K562 (cell line): ENCODE measurements around the gene KATNB1. TPM values are rescaled to one million over a fixed set of nuclear protein-coding genes. Genes with fewer than 3 reads are reported as not detected.

Experiments used
- CHD1 ChIP-seq: fragments of 200-600 bp; sonication (generic); IDR thresholded peaks from one replicate; pipeline ENCODE4 v1.6.1; 2012; ENCODE audit warnings: mild to moderate bottlenecking, moderate library complexity, low read length, inconsistent platforms
- KLF10 ChIP-seq: fragments of 250-450 bp; sonication (Bioruptor Pico); IDR thresholded peaks from 2 replicates; pipeline ENCODE4 v1.6.1; 2021; ENCODE audit warnings: matching md5 sums
- LEF1 ChIP-seq: fragments of 450-650 bp; IDR thresholded peaks from 2 replicates; pipeline ENCODE4 v1.6.1; 2016; ENCODE audit warnings: mild to moderate bottlenecking
- MAFG ChIP-seq: fragments of 450-650 bp; conservative IDR thresholded peaks from 2 replicates; pipeline ENCODE4 v1.6.1; 2016; ENCODE audit warnings: missing genetic modification characterization, missing compliant biosample characterization
- NONO ChIP-seq, 2 experiments: fragments of 200-400 bp in 1 of 2; fragments of 450-650 bp in 1 of 2; formaldehyde crosslinking in 1 of 2; IDR thresholded peaks; 2 replicates each; pipeline ENCODE4 v1.6.1; 2017; ENCODE audit warnings: low read depth in 2 of 2, mild to moderate bottlenecking in 2 of 2, moderate library complexity in 2 of 2, low read length in 1 of 2
- STAT5B ChIP-seq: fragments of 250-450 bp; sonication (Bioruptor Pico); IDR thresholded peaks from 2 replicates; pipeline ENCODE4 v1.8.0; 2021; ENCODE audit warnings: mild to moderate bottlenecking, inconsistent platforms
- YY1 ChIP-seq, 3 experiments: IDR thresholded peaks; 2 replicates each; pipeline ENCODE4 v1.6.1; 2011; ENCODE audit warnings: low read length in 2 of 3, mild to moderate bottlenecking in 2 of 3, moderate library complexity in 2 of 3, borderline replicate concordance in 1 of 3, control low read depth in 1 of 3, low read depth in 1 of 3; ENCODE audit not compliant: insufficient read depth in 3 of 3, insufficient replicate concordance in 2 of 3, control insufficient read depth in 1 of 3, insufficient read length in 1 of 3; ENCODE audit errors: extremely low read depth in 1 of 3
- ZNF133 ChIP-seq: fragments of 250-450 bp; sonication (Bioruptor Pico); IDR thresholded peaks from 2 replicates; pipeline ENCODE4 v1.4.0; 2020; ENCODE audit warnings: mild to moderate bottlenecking
- ZNF140 ChIP-seq: fragments of 250-450 bp; sonication (Bioruptor Pico); IDR thresholded peaks from 2 replicates; pipeline ENCODE4 v1.8.0; 2021; ENCODE audit warnings: moderate library complexity, mild to moderate bottlenecking, inconsistent platforms
- polyA plus RNA-seq, 8 experiments: library from polyadenylated mRNA; depleted of rRNA in 4 of 8; stranded (reverse) in 5 of 8; unstranded in 3 of 8; fragments of >200 nt; fragmentation: Nextera tagmentation in 2 of 8; fragmentation: Illumina TruSeq in 1 of 8; extraction: Ambion mirVana in 2 of 8; extraction: Trizol in 1 of 8; gene quantifications; 2 replicates each; pipeline versions ENCODE4 v1.2.1 to v1.2.3, GENCODE V29; 2011 to 2014; ENCODE audit warnings: inconsistent platforms in 1 of 8, missing spikeins in 1 of 8
- total RNA-seq, 7 experiments: library from RNA; depleted of rRNA in 6 of 7; stranded (reverse); fragments of >200 nt in 6 of 7; fragmentation: Illumina TruSeq in 2 of 7; extraction: Trizol in 2 of 7; gene quantifications; 2 replicates each; pipeline versions ENCODE4 v1.2.1 to v1.2.3, GENCODE V29; 2011 to 2021; ENCODE audit warnings: low replicate concordance in 1 of 7
- TF ChIP-seq, protein P1 (sequence below): fragments of 450-650 bp; IDR thresholded peaks from 2 replicates; pipeline ENCODE4 v1.6.1; 2017; ENCODE audit warnings: antibody characterized with exemption, mild to moderate bottlenecking
- TF ChIP-seq, protein P2 (sequence below): fragments of 450-650 bp; formaldehyde crosslinking; IDR thresholded peaks from 2 replicates; pipeline ENCODE4 v1.4.0; 2020; ENCODE audit warnings: mild to moderate bottlenecking
- TF ChIP-seq, protein P3 (sequence below), 2 experiments: fragments of 450-650 bp in 1 of 2; IDR thresholded peaks; 2 replicates each; pipeline ENCODE4 v1.6.1; 2011 to 2017; ENCODE audit warnings: low read depth in 2 of 2, antibody characterized with exemption in 1 of 2, borderline replicate concordance in 1 of 2, low read length in 1 of 2, mild to moderate bottlenecking in 1 of 2, mixed read lengths in 1 of 2; ENCODE audit not compliant: control insufficient read depth in 1 of 2
- TF ChIP-seq, protein P4 (sequence below): fragments of 250-450 bp; sonication (Bioruptor Pico); IDR thresholded peaks from 2 replicates; pipeline ENCODE4 v1.4.0; 2020; ENCODE audit warnings: mild to moderate bottlenecking, moderate library complexity
- TF ChIP-seq, protein P5 (sequence below): fragments of 250-450 bp; sonication (Bioruptor Pico); IDR thresholded peaks from 2 replicates; pipeline ENCODE4 v1.5.0; 2021

The KATNB1 gene
- total and polyA plus RNA-seq, 9 of the 15 experiments (the other 6 are each of a cell fraction or from before 2014, with no cell fraction given), result 1.2 to 52.6 (median 21.9) TPM

DNA sequence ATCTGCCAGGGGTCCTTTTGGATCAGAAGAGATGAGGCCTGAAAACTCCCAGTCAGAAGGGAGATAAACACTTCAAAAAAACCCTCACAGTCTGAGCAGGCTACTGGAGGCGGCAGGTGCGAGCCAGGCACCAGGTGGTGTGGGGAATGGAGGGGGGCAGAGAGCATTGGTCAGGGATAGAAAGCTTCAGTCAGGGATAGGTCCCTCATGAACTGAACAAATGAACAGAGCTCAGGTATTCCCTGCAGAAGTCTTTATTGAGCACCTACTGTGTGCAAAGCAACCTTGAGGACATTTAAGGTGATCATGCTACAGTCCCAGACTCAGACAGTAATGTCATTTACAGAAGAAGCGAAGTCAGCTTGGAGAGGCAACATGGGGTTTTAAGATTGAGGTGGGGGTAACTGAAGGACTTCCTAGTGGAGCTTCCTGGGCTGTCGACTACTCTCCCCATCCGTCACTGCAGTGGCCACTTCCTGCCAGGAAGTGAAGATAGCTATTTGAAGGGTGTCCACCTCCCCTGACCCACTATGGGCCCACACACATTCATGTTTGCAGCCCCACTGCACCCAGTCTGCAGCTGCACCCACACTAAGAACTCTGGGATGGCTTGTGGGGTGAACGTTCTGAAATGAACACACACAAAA is 63.5 kb downstream of the KATNB1 start (continued):
- TF ChIP-seq, protein P1, sequence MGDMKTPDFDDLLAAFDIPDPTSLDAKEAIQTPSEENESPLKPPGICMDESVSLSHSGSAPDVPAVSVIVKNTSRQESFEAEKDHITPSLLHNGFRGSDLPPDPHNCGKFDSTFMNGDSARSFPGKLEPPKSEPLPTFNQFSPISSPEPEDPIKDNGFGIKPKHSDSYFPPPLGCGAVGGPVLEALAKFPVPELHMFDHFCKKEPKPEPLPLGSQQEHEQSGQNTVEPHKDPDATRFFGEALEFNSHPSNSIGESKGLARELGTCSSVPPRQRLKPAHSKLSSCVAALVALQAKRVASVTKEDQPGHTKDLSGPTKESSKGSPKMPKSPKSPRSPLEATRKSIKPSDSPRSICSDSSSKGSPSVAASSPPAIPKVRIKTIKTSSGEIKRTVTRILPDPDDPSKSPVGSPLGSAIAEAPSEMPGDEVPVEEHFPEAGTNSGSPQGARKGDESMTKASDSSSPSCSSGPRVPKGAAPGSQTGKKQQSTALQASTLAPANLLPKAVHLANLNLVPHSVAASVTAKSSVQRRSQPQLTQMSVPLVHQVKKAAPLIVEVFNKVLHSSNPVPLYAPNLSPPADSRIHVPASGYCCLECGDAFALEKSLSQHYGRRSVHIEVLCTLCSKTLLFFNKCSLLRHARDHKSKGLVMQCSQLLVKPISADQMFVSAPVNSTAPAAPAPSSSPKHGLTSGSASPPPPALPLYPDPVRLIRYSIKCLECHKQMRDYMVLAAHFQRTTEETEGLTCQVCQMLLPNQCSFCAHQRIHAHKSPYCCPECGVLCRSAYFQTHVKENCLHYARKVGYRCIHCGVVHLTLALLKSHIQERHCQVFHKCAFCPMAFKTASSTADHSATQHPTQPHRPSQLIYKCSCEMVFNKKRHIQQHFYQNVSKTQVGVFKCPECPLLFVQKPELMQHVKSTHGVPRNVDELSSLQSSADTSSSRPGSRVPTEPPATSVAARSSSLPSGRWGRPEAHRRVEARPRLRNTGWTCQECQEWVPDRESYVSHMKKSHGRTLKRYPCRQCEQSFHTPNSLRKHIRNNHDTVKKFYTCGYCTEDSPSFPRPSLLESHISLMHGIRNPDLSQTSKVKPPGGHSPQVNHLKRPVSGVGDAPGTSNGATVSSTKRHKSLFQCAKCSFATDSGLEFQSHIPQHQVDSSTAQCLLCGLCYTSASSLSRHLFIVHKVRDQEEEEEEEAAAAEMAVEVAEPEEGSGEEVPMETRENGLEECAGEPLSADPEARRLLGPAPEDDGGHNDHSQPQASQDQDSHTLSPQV, result no peak
- TF ChIP-seq, protein P2, sequence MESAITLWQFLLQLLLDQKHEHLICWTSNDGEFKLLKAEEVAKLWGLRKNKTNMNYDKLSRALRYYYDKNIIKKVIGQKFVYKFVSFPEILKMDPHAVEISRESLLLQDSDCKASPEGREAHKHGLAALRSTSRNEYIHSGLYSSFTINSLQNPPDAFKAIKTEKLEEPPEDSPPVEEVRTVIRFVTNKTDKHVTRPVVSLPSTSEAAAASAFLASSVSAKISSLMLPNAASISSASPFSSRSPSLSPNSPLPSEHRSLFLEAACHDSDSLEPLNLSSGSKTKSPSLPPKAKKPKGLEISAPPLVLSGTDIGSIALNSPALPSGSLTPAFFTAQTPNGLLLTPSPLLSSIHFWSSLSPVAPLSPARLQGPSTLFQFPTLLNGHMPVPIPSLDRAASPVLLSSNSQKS (CRISPR knock-in tag), result no peak
- no peak for TF ChIP-seq LEF1
- TF ChIP-seq, protein P3, sequence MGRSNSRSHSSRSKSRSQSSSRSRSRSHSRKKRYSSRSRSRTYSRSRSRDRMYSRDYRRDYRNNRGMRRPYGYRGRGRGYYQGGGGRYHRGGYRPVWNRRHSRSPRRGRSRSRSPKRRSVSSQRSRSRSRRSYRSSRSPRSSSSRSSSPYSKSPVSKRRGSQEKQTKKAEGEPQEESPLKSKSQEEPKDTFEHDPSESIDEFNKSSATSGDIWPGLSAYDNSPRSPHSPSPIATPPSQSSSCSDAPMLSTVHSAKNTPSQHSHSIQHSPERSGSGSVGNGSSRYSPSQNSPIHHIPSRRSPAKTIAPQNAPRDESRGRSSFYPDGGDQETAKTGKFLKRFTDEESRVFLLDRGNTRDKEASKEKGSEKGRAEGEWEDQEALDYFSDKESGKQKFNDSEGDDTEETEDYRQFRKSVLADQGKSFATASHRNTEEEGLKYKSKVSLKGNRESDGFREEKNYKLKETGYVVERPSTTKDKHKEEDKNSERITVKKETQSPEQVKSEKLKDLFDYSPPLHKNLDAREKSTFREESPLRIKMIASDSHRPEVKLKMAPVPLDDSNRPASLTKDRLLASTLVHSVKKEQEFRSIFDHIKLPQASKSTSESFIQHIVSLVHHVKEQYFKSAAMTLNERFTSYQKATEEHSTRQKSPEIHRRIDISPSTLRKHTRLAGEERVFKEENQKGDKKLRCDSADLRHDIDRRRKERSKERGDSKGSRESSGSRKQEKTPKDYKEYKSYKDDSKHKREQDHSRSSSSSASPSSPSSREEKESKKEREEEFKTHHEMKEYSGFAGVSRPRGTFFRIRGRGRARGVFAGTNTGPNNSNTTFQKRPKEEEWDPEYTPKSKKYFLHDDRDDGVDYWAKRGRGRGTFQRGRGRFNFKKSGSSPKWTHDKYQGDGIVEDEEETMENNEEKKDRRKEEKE (IDR thresholded peaks at IDR 0.05; ENCODE audit: borderline replicate concordance in 1 of 2, control insufficient read depth in 1 of 2, low read depth in 2 of 2, low read length in 1 of 2), result no peak
- no peak for TF ChIP-seq ZNF140 (CRISPR knock-in tag)
- TF ChIP-seq NONO (IDR thresholded peaks at IDR 0.05; ENCODE audit: low read depth in 2 of 2, low read length in 1 of 2), result no peak
- no peak for TF ChIP-seq CHD1
- TF ChIP-seq, protein P4, sequence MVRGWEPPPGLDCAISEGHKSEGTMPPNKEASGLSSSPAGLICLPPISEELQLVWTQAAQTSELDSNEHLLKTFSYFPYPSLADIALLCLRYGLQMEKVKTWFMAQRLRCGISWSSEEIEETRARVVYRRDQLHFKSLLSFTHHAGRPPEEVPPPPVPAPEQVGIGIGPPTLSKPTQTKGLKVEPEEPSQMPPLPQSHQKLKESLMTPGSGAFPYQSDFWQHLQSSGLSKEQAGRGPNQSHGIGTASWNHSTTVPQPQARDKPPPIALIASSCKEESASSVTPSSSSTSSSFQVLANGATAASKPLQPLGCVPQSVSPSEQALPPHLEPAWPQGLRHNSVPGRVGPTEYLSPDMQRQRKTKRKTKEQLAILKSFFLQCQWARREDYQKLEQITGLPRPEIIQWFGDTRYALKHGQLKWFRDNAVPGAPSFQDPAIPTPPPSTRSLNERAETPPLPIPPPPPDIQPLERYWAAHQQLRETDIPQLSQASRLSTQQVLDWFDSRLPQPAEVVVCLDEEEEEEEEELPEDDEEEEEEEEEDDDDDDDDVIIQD (CRISPR knock-in tag), result no peak
- no peak for TF ChIP-seq STAT5B (CRISPR knock-in tag)
- TF ChIP-seq ZNF133, result no peak
- no peak for TF ChIP-seq YY1 (IDR thresholded peaks at IDR 0.05; ENCODE audit: borderline replicate concordance in 1 of 3, control insufficient read depth in 1 of 3, extremely low read depth in 1 of 3, insufficient read depth in 3 of 3, insufficient read length in 1 of 3, insufficient replicate concordance in 2 of 3, low read depth in 1 of 3, low read length in 2 of 3)
- TF ChIP-seq MAFG (tag), result no peak
- TF ChIP-seq KLF10, result no peak
- TF ChIP-seq, protein P5, sequence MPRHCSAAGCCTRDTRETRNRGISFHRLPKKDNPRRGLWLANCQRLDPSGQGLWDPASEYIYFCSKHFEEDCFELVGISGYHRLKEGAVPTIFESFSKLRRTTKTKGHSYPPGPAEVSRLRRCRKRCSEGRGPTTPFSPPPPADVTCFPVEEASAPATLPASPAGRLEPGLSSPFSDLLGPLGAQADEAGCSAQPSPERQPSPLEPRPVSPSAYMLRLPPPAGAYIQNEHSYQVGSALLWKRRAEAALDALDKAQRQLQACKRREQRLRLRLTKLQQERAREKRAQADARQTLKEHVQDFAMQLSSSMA (CRISPR knock-in tag), result no peak
